Measurements from ENCODE around the gene TGFBI. TPM values are rescaled to one million over a fixed set of nuclear protein-coding genes. Genes with fewer than 3 reads are reported as not detected.
A peak's percentile ranks its signal among the peaks of the same experiment; 100 is the strongest.

The TGFBI gene
- total RNA-seq, 1 donor from 2014 or later, result 2.4 TPM

DNA sequence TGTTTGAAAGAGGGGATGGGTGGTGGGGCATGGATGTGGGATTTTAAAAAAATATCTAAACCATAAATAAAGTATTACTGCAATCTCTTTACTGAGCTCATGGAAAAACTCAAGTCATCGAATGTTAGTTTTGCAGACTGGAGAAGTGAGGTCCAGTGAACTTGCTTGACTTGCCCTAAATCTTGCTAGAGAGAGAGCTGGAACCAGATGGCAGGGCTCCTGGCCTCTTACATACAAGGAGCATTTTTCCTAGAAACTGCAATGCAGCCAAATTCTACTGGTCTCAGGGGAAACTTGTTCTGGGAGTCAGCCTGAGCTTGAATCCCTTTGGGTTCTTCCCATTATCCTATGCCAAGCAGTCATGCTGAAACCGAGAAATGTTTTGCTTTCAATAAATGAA is 2.9 kb upstream of the TGFBI start:
- DNase-seq (ENCODE audit: low read depth in 2 of 2), result no peak

- no peak for DNase-seq (ENCODE audit: low read depth in 2 of 2)
These were observed 2.2 kb upstream of the TGFBI start for GRCh38 chr5:136026636-136027035.

DNA sequence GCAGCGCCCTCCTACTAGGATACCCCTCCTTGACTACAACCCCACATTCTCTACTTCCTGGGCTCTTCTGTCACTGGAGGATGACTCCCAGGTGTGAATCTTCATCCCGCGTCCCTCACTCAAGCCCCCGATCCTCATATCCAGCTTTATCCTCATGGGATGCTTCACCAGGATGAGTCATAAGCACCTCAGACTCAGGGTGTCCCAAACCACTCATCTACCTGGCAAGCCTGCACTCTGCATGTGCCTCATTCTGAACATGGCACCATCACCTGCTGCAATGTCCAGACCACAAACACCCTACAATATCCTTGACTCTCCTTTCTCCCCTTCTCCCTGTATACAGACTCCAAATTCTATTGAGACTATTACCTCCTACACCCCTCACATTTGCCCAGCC is 1.5 kb upstream of the TGFBI start:
- DNase-seq (ENCODE audit: low read depth in 2 of 2), result no peak

- DNase-seq (ENCODE audit: low read depth in 2 of 2), result no peak
These were observed 698 bp upstream of the TGFBI start for GRCh38 chr5:136028090-136028489.

- DNase-seq (ENCODE audit: low read depth in 2 of 2), result no peak
These were observed 1.5 kb downstream of the TGFBI start for GRCh38 chr5:136030252-136030651.

- no peak for DNase-seq (ENCODE audit: low read depth in 2 of 2)
These were observed 2.3 kb downstream of the TGFBI start for GRCh38 chr5:136030956-136031611.

DNA sequence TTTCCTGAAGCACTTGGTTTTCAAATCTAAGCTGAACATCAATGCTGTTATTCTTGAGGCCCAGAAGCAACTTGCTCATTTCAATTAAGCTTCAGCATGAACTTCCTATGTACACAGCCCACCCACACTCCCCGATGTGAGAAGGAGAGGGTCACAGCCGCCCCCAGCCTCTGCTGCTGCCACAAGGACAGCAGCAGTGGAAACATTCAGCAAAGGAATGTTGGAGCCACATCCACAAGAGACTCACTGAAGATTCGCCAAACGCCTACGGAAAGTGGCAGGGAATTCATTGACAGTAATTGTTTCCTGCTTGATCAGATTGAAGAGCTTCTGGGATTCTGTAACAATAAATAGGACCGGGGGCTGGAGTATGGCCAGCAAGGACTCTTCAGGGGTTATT is 2.9 kb downstream of the TGFBI start:
- DNase-seq (ENCODE audit: low read depth in 2 of 2), result no peak

DNA sequence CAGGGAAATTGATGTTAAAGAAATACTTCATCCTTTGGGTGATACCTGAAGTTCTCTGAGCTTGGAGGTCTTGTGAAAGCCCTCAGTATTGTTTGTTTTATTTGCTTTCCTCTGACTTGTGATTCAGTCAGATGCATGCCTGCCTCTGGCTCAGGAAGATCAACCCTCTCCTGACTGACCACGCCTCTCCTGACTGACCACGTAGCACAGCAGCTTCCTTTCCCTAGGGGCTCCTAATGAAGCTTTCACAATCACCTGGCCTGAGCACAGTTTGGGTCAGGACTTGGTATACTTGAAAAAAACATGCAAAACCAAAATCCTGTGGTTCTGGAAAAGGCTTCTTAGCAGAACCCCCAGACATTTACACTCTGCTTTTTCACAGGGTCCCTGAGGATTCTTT is 3.8 kb downstream of the TGFBI start:
- no peak for DNase-seq (ENCODE audit: low read depth in 2 of 2)

DNA sequence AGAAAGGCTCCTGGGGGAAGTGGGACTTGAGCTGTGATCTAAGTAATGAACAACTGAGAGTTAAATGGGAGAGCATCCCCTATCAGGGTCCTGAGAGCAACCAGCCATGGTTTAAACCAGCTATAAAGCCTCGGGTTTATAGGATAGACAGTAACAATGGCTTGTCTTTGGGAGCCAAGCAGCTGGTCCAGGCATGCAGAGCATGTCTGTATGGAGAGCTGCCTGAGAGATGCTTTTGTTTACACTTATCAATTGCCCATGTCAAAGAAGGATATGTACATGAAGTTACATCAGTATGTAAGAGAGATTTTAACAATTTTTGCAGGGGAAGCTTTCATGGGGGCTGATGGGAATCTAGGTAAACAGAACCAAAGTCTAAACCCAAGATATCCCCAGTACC is 4.4 kb downstream of the TGFBI start:
- DNase-seq (ENCODE audit: low read depth in 2 of 2), result no peak

DNA sequence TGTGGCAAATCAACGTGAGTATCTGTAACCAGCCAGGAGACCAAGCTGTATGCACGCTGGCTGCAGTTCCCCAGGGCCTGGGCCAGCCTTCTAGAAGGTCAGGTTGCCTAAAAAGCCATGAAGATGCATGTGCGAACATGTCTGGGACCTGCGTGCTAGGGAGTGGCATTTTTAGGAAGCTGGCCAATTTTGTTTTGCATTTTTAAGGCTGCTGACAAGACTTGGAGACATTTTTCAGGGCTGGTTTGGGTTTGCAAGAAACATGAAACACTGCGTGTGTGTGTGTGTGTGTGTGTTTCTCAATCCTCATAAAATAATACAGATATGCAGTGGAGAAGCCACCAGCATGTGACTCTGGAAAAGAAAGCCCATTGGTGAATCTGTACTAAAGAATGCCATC is 5.1 kb downstream of the TGFBI start:
- DNase-seq (ENCODE audit: low read depth in 2 of 2), result no peak

DNA sequence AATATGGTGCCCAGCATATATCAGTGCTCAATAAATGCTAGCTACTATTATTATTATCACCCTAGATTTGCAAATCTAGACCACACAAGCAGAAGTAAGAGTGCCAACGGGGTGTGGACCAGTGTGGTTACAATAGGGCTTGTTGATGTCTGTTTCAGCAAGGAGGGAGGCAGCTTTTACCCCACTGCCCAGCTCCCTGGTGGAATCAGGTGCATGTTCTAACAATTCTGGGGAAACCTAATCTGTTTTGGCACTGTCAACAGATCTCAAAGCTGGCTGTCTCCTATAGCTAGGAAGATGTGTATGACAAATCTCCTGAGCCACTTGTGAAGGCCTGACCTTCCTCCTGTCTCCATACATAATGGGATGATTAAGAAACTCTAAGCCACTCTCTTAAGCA is 5.7 kb downstream of the TGFBI start:
- no peak for DNase-seq (ENCODE audit: low read depth in 2 of 2)

DNA sequence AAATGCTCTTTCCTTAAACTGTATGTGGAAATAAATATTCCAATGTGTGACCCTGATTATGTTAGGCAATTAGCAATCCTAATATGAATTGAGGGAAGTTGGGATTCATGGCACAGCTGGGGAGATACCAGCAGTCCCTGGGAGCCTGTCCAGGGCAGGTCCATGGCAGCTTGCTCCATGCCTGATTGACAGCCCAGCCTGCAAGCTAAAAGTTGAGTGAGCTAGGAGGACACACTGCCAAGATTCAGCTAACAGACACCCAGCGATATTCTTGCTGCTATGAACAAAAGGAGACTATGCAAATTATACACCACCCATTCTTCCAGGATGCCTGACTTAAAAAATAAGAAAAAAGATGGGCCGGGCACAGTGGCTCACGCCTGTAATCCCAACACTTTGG is 6.2 kb downstream of the TGFBI start:
- DNase-seq (ENCODE audit: low read depth in 2 of 2), result no peak

DNA sequence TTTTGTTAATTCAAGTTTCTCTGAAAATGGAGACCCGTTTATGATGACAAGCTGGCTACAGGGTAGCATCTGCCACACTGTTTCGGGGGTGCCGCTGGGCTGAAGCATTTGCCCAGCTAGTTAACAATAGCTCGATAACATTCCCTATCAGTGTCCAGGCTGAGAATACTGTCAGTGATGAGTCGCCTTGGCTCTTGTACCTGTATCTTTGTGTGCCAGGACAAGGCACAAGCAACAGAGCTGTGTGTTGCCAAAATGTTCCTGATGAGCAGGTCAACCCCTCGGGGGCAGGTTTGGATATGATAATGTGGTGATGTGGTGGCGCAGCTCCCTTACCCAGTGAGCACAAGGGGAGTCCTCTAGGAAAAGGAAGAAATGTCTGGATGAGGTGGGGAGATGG is 7.0 kb downstream of the TGFBI start:
- DNase-seq (ENCODE audit: low read depth in 2 of 2), result no peak

DNA sequence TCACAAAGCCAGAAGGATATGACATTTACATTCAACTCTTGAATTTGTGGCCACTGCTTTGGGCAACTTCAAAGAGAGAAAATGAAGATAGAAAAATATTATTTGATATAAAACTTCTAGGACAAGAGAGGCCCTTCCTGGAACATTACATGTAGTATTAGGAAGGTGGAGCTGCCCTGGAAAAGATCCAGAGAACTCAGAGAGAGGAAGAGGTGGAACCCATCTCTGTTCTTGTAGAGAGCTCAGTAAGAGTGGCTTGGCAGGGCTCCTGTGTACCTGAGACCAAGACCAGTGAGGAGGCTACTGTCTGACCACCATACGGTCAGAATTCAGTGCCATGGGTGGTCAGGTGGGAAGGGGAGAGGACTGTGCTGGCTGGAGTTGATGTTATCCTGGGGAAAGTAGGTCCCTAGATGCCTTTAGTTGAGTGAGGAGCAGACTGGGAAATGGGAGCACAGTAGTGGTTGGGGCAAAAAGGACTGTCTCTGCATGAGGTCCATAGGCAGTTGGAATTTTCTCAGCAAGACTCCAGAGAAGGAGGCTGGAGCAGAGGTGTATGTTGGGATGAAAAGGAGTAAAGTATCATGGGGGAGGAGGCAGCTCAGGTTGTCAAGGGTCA is 7.6 kb downstream of the TGFBI start:
- DNase-seq (ENCODE audit: low read depth in 2 of 2), result no peak

- DNase-seq (ENCODE audit: low read depth in 2 of 2), result peak; percentile 40 to 88
These were observed 8.4 kb downstream of the TGFBI start for GRCh38 chr5:136037001-136037705.

DNA sequence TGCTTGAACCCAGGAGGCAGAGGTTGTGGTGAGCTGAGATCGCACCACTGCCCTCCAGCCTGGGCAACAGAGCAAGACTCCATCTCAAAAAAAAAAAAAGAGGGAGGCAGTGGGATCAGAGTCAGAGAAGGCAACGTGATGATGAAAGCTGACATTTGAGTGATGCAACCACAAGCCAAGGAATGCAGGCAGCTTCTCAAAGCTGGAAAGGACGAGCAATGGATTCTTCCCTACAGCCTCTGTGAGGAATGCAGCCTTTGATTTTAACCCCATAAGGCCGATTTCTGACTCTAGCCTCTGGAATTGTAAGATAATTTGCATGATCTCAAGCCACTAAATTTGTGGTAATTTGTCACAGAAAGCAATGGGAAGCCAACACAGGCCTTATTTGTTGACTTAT is 9.8 kb downstream of the TGFBI start:
- no peak for DNase-seq (ENCODE audit: low read depth in 2 of 2)

DNA sequence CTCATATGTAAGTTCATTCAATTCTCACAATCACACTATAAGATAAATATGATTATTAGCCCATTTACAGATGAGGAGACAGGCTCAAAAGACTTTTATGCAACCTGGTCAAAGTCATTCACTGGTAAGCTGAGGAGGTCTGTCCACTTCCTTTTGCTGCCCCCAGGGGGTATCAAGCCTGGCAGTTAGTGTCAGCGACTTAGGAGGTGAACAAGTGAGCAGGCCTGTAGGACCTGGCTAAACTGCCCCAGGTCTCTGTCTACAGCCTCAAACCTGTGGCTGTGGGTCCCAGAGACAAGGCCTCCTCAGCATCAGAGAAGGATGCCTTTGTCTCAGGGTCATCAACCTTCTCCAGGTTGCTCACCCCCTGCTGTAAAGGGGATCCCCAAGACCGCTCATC is 10.4 kb downstream of the TGFBI start:
- DNase-seq (ENCODE audit: low read depth in 2 of 2), result no peak

DNA sequence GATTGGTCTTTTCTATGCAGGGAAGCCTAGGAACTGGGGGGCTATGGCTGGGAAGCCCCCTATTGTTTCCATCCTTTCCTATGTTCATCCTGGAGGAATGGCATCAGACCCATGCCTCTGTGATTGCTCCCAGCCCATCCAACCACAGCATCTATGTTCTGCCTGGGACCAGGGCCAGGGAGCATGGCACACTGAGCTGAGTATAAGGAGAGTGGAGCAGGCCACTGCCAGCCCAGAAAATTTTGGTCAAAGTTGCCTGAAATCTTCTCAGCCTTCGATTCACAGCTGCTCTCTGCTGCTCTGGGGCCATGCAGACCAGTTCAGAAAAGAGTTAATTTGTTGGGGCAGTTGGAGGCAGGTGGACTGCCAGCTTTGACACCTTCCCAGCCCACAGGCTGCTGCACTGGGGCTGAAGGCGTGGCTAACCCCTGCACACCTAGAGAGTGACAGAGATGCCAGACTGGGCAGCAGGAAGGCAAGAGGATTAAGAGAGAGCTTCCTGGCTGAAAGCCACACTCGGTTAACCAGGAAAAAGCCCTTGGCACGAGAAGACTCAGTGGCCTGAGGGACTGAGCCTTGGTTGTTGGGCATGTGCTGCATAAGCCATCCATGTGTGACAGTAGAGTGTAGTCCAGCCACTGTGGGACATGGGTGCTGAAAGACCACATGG is 12.1 kb downstream of the TGFBI start:
- DNase-seq (ENCODE audit: low read depth in 2 of 2), result no peak

GRCh38 chr5:136042156-136042555 is 13.4 kb downstream of the TGFBI start:
- no peak for DNase-seq (ENCODE audit: low read depth in 2 of 2)

- DNase-seq (ENCODE audit: low read depth in 2 of 2), result peak in 1 of 2 donors; percentile 69
These were observed 13.9 kb downstream of the TGFBI start for GRCh38 chr5:136042665-136043121.

DNA sequence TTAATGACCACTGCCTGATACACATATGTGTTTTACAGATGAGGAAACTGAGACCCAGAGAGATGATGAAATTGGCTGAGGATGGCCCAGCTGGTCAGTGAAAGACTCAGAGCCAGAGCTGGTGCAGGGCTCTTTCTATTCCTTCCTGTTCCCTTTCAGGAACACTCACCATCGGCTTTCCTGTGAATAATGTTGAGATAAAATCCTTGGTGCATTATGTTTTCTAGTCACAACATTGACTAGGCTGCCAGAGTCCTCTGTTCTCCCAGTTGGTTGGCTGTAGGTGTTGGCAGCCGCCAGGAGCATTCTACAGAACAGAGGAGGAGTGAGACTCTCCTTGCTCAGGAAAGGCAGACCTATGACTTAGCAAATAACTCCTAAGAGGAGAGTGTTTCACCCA is 14.8 kb downstream of the TGFBI start:
- DNase-seq (ENCODE audit: low read depth in 2 of 2), result peak in 1 of 2 donors; percentile 59

DNA sequence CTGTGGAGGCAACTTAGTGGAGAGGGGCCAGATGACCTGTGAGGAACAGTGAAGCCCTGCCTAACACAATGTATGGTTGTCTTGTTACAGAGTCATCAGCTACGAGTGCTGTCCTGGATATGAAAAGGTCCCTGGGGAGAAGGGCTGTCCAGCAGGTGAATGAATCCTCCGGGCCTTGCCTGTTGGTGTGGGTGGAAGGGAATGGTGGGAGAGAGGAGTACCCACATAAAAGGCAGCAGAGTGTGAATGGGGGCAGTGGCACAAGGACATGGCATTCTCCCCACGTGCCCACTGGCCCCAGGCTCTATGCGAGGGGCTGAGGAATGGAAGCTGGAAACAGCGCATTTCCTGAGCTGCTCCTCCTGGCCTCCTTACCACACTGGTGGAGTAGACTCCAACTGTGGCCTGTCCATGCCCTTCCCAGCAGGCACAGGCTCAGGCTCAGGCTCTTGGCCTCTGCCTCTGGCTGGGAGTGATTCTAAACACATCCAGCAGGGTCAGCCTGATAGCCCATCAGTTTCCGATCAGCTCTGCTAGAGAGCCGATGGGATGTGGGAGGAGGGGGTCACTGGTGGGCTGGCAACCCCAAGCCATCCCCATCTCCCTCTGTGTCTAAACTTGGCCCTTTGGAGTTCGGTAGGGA is 15.3 kb downstream of the TGFBI start:
- no peak for DNase-seq (ENCODE audit: low read depth in 2 of 2)
